DND-41 (cell line): ENCODE data around the gene DNM3.

ENCODE experiments used
- CTCF ChIP-seq: IDR thresholded peaks from 2 replicates; pipeline ENCODE4 v1.5.1; 2012; ENCODE audit warnings: borderline replicate concordance, low read length, moderate library complexity, mild to moderate bottlenecking; ENCODE audit not compliant: poor library complexity, severe bottlenecking; ENCODE audit errors: extremely low read depth
- EZH2 ChIP-seq: IDR thresholded peaks from 3 replicates; pipeline ENCODE4 v1.6.1; 2012; ENCODE audit warnings: borderline replicate concordance, low read depth, mild to moderate bottlenecking, moderate library complexity, low read length, inconsistent platforms; ENCODE audit not compliant: severe bottlenecking

DNA sequence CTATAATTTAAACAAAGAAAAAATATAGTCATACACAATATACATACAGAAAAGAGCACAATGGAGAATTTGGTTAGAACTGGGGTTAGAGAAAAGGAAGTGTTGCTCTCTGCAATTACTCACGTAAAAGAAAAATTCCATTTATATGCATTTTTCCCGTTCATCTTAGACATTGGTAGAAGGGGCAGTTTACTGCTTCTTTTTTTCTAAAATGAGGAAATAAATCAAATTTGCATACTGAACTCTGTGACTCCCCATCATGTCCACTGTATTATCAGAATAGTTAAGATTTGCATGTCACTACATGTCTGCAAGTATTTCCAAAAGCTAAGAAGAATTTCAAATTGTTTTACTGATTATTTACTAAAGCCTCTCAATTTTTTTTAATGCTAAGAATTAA is 535.1 kb downstream of the DNM3 start:
- TF ChIP-seq CTCF, result no peak
- no peak for TF ChIP-seq EZH2
